HepG2 (cell line): ENCODE results near the gene TNFAIP8L2. TPM values are rescaled to one million over a fixed set of nuclear protein-coding genes. Genes with fewer than 3 reads are reported as not detected.

Experiments
- AHR ChIP-seq: IDR thresholded peaks from 2 replicates; pipeline ENCODE4 v1.6.1; 2018; ENCODE audit warnings: missing genetic modification reagents, missing compliant biosample characterization
- ARNT2 ChIP-seq: sonication (generic); formaldehyde crosslinking; IDR thresholded peaks from 2 replicates; pipeline ENCODE4 v1.8.0; 2022; ENCODE audit warnings: mild to moderate bottlenecking, low read depth, missing genetic modification reagents, moderate library complexity
- BRD4 ChIP-seq: sonication (generic); formaldehyde crosslinking; IDR thresholded peaks from 2 replicates; pipeline ENCODE4 v1.4.0; 2020; ENCODE audit warnings: missing genetic modification reagents
- CENPBD1 ChIP-seq: sonication (generic); formaldehyde crosslinking; IDR thresholded peaks from 2 replicates; pipeline ENCODE4 v1.8.0; 2022; ENCODE audit warnings: missing genetic modification reagents, low read depth, mild to moderate bottlenecking, borderline replicate concordance
- HNRNPLL ChIP-seq: fragments of 200-400 bp; formaldehyde crosslinking; IDR thresholded peaks from 2 replicates; pipeline ENCODE4 v1.6.1; 2017; ENCODE audit warnings: mild to moderate bottlenecking, low read depth, low read length; ENCODE audit not compliant: poor library complexity, severe bottlenecking
- IRF9 ChIP-seq: sonication (generic); formaldehyde crosslinking; IDR thresholded peaks from 2 replicates; pipeline ENCODE4 v1.8.0; 2022; ENCODE audit warnings: missing genetic modification reagents, mild to moderate bottlenecking, borderline replicate concordance
- KLF12 ChIP-seq: sonication (generic); formaldehyde crosslinking; IDR thresholded peaks from 2 replicates; pipeline ENCODE4 v1.4.0; 2020; ENCODE audit warnings: missing genetic modification reagents, borderline replicate concordance
- PCBP1 ChIP-seq: fragments of 200-400 bp; formaldehyde crosslinking; IDR thresholded peaks from 2 replicates; pipeline ENCODE4 v1.6.1; 2017; ENCODE audit warnings: mild to moderate bottlenecking, low read depth, low read length, borderline replicate concordance
- PCBP2 ChIP-seq: fragments of 200-400 bp; formaldehyde crosslinking; optimal IDR thresholded peaks from 2 replicates; pipeline ENCODE3; 2018; ENCODE audit warnings: low read length, low read depth; ENCODE audit not compliant: poor library complexity, severe bottlenecking
- POGZ ChIP-seq: sonication (generic); formaldehyde crosslinking; IDR thresholded peaks from 2 replicates; pipeline ENCODE4 v1.4.0; 2020; ENCODE audit warnings: mild to moderate bottlenecking, missing genetic modification reagents
- PRPF4 ChIP-seq: fragments of 200-400 bp; formaldehyde crosslinking; IDR thresholded peaks from 2 replicates; pipeline ENCODE4 v1.6.1; 2016; ENCODE audit warnings: low read length, low read depth; ENCODE audit not compliant: poor library complexity, severe bottlenecking
- RXRA ChIP-seq: sonication (generic); formaldehyde crosslinking; IDR thresholded peaks from 2 replicates; pipeline ENCODE4 v1.5.1; 2020; ENCODE audit warnings: missing genetic modification reagents
- SIN3B ChIP-seq: fragments of 150-350 bp; IDR thresholded peaks from 2 replicates; pipeline ENCODE4 v1.6.1; 2014; ENCODE audit warnings: low read length
- SNAPC2 ChIP-seq: sonication (generic); formaldehyde crosslinking; IDR thresholded peaks from 2 replicates; pipeline ENCODE4 v1.8.1; 2022; ENCODE audit warnings: mild to moderate bottlenecking, missing genetic modification reagents
- TAF15 ChIP-seq: fragments of 200-400 bp; formaldehyde crosslinking; IDR thresholded peaks from one replicate; pipeline ENCODE4 v1.6.1; 2018; ENCODE audit warnings: mild to moderate bottlenecking, low read depth, low read length; ENCODE audit not compliant: poor library complexity, severe bottlenecking
- TEF ChIP-seq: sonication (generic); formaldehyde crosslinking; IDR thresholded peaks from 2 replicates; pipeline ENCODE4 v1.5.0; 2020; ENCODE audit warnings: missing genetic modification reagents
- ZBTB1 ChIP-seq: sonication (generic); formaldehyde crosslinking; IDR thresholded peaks from 2 replicates; pipeline ENCODE4 v1.4.0; 2020; ENCODE audit warnings: missing genetic modification reagents, borderline replicate concordance
- ZBTB26 ChIP-seq: IDR thresholded peaks from 2 replicates; pipeline ENCODE4 v1.6.1; 2016; ENCODE audit warnings: missing compliant biosample characterization, missing genetic modification reagents, borderline replicate concordance
- ZNF263 ChIP-seq: sonication (generic); formaldehyde crosslinking; IDR thresholded peaks from 2 replicates; pipeline ENCODE4 v1.4.0; 2020; ENCODE audit warnings: missing genetic modification reagents
- ZNF451 ChIP-seq: sonication (generic); formaldehyde crosslinking; IDR thresholded peaks from 2 replicates; pipeline ENCODE4 v1.5.0; 2020; ENCODE audit warnings: mild to moderate bottlenecking, missing genetic modification reagents
- ZNF580 ChIP-seq: IDR thresholded peaks from 2 replicates; pipeline ENCODE4 v1.6.1; 2016; ENCODE audit warnings: low read depth, borderline replicate concordance
- ZNF614 ChIP-seq: IDR thresholded peaks from 2 replicates; pipeline ENCODE4 v1.6.1; 2018; ENCODE audit warnings: missing biosample characterization, missing genetic modification reagents, inconsistent platforms, borderline replicate concordance
- ZNF800 ChIP-seq: sonication (generic); formaldehyde crosslinking; IDR thresholded peaks from 2 replicates; pipeline ENCODE4 v1.4.0; 2020; ENCODE audit warnings: missing genetic modification reagents
- polyA plus RNA-seq, 8 experiments: library from polyadenylated mRNA; depleted of rRNA in 3 of 8; stranded (reverse) in 7 of 8; unstranded in 1 of 8; fragments of >200 nt; fragmentation: Illumina TruSeq in 4 of 8; extraction: Trizol in 4 of 8; gene quantifications; 2 replicates each; pipeline versions ENCODE4 v1.2.1 to v1.2.3, GENCODE V29; 2011 to 2016; ENCODE audit warnings: low read depth in 4 of 8, missing spikeins in 1 of 8, mixed read lengths in 1 of 8; ENCODE audit not compliant: insufficient read depth in 1 of 8
- total RNA-seq, 5 experiments: library from RNA; depleted of rRNA; stranded (reverse); fragments of >200 nt; fragmentation: Illumina TruSeq; extraction: Trizol; gene quantifications; 2 replicates each; pipeline ENCODE4 v1.2.3, GENCODE V29; 2016; ENCODE audit warnings: low read depth in 1 of 5

Gene TNFAIP8L2
- total and polyA plus RNA-seq, 2 of the 13 experiments (the other 11 are each of a cell fraction or from before 2014, with no cell fraction given): not detected

- 0 out of 2 replicates have a peak, but pooled peaks have one; percentile 63 for TF ChIP-seq ZBTB26 (CRISPR knock-in tag)
- no peak for TF ChIP-seq CENPBD1 (CRISPR knock-in tag)
- TF ChIP-seq ZNF451: 0 out of 2 replicates have a peak, but pooled peaks have one; percentile 41
- TF ChIP-seq TEF (CRISPR knock-in tag): 0 out of 2 replicates have a peak, but pooled peaks have one; percentile 30
- TF ChIP-seq SNAPC2 (CRISPR knock-in tag): no peak
- peak; percentile 87; the same call in 1 of the 2 replicates for TF ChIP-seq IRF9 (CRISPR knock-in tag)
- TF ChIP-seq PCBP1: peak; percentile 40; the same call in 1 of the 2 replicates
- TF ChIP-seq RXRA (CRISPR knock-in tag): 0 out of 2 replicates have a peak, but pooled peaks have one; percentile 34
- TF ChIP-seq ZNF800: peak; percentile 37
- TF ChIP-seq POGZ (CRISPR knock-in tag): peak; percentile 44
- peak; percentile 79; the same call in 1 of the 2 replicates for TF ChIP-seq SIN3B
- TF ChIP-seq ZNF580 (CRISPR knock-in tag): peak; percentile 72
- peak; percentile 81; the same call in 1 of the 2 replicates for TF ChIP-seq ZNF614 (CRISPR knock-in tag)
- TF ChIP-seq HNRNPLL: peak; percentile 71
- peak; percentile 98 for TF ChIP-seq KLF12 (CRISPR knock-in tag)
- 0 out of 2 replicates have a peak, but pooled peaks have one; percentile 44 for TF ChIP-seq ZNF263
- TF ChIP-seq PRPF4: no peak
- peak; percentile 37; the same call in 1 of the 2 replicates for TF ChIP-seq AHR (CRISPR knock-in tag)
- TF ChIP-seq TAF15: no peak
- TF ChIP-seq BRD4 (CRISPR knock-in tag): peak; percentile 73; the same call in 1 of the 2 replicates
- TF ChIP-seq ZBTB1: no peak
- TF ChIP-seq ARNT2 (CRISPR knock-in tag): no peak
- TF ChIP-seq PCBP2: no peak
Measured at GRCh38 chr1:151189637-151190445, 33.4 kb downstream of the TNFAIP8L2 start, which contains the start of gene VPS72 (continued).
